ENCODE results near the gene IL37. TPM values are rescaled to one million over a fixed set of nuclear protein-coding genes. Genes with fewer than 3 reads are reported as not detected.
"Not testable (repeated sequence)": the region's sequence is repeated elsewhere in the genome, so short reads cannot be mapped to it uniquely, and the experiment has no call there.

IL37 gene
- total and polyA plus RNA-seq, 12 donors: 0.33 TPM; not detected in 11

GRCh38 chr2:112897624-112897978 lies 13.4 kb upstream of the IL37 start:
- H3K4me1 ChIP-seq (replicated peaks in 1 of 2): no peaks in the 10 kb centered on the region
- TF ChIP-seq, protein P1, sequence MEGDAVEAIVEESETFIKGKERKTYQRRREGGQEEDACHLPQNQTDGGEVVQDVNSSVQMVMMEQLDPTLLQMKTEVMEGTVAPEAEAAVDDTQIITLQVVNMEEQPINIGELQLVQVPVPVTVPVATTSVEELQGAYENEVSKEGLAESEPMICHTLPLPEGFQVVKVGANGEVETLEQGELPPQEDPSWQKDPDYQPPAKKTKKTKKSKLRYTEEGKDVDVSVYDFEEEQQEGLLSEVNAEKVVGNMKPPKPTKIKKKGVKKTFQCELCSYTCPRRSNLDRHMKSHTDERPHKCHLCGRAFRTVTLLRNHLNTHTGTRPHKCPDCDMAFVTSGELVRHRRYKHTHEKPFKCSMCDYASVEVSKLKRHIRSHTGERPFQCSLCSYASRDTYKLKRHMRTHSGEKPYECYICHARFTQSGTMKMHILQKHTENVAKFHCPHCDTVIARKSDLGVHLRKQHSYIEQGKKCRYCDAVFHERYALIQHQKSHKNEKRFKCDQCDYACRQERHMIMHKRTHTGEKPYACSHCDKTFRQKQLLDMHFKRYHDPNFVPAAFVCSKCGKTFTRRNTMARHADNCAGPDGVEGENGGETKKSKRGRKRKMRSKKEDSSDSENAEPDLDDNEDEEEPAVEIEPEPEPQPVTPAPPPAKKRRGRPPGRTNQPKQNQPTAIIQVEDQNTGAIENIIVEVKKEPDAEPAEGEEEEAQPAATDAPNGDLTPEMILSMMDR (IDR thresholded peaks at IDR 0.05): no peak
- TF ChIP-seq POLR2A (IDR thresholded peaks at IDR 0.05): no peak
- no peak overlapping the region for H3K4me3 ChIP-seq
- WGBS, 4 donors: 81 to 91% (median 90%) methylated on average over 3 of the region's 3 CpGs
- no peaks in the 10 kb centered on the region for H3K36me3 ChIP-seq (replicated peaks in 1 of 2)
- no peaks in the 10 kb centered on the region for H3K27me3 ChIP-seq
- no peaks in the 10 kb centered on the region for H3K9me3 ChIP-seq (replicated peaks in 1 of 3)
- H3K27ac ChIP-seq: no peak overlapping the region
- intact Hi-C loops (cut with DNase I): no loop called here
- no peak for DNase-seq

DNA sequence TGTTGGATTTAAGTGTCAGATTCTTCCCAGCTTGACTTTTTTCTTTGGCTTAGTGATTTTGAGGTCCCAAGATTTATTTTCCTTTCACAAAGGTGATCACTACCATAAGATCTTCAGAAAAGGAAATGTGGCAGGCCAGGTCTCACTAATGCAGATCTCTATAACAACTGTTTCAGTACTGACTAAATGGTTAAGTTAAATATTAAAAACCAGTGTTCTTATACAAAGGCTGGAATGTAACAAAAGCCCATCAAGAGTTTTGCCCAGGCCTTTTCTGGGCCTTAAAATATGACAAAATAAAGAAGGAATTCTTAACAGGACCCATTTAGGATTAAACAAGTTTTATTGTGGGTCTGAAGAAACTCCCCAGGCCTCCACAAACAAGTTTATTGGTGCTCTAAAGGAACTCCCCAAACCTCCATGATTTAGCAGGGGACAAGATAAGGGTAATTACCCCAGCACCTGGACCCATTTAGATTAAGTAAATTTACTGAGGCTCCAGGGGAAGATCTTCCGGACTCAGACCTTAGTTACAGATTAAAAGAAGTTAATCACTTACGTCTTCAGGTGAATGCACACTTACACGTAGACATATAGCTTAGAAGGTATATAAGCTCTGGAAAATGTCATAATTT lies 9.4 kb upstream of the IL37 start:
- H3K4me3 ChIP-seq; H3K27me3 ChIP-seq; DNase-seq; H3K9me3 ChIP-seq (replicated peaks in 1 of 3); intact Hi-C loops (cut with DNase I); H3K4me1 ChIP-seq (replicated peaks in 1 of 2); H3K27ac ChIP-seq; H3K36me3 ChIP-seq (replicated peaks in 1 of 2): not testable (repeated sequence)
- WGBS, 4 donors: 62 to 87% (median 80%) methylated on average over 3 of the region's 3 CpGs

DNA sequence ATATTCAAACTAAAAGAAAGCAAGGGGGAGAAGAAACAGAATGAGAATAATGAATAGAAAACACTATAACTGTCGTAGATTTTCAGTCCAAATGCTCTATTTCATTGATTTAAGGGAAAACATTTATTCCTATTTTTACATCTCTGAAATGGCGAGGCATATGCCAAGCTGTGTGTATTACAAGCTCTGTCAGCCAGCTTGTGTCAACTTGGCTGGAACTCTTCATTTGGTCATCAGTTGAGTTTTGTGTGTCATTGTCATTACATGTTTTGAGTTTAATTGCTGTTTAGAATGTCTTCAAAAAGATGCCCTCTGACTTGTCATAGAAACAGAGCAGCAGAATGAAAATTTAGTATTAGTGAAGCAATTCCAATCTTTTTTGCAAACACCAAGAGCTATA lies 8.1 kb upstream of the IL37 start:
- WGBS, 4 donors: 82 to 90% (median 88%) methylated on average over 2 of the region's 2 CpGs
- Histone ChIP-seq H3K36me3 (replicated peaks in 1 of 2) (no peaks in the 10 kb centered on the region), H3K27me3 (no peaks in the 10 kb centered on the region), H3K4me3 (no peak overlapping the region), H3K9me3 (replicated peaks in 1 of 3) (no peaks in the 10 kb centered on the region), H3K27ac (no peak overlapping the region), H3K4me1 (replicated peaks in 1 of 2) (no peaks in the 10 kb centered on the region)
- TF ChIP-seq, protein P1 (IDR thresholded peaks at IDR 0.05): no peak
- TF ChIP-seq POLR2A (IDR thresholded peaks at IDR 0.05): no peak
- intact Hi-C loops (cut with DNase I): no loop called here
- DNase-seq: no peak

GRCh38 chr2:112904883-112905282 lies 6.1 kb upstream of the IL37 start:
- WGBS, 4 donors: 86 to 90% (median 88%) methylated on average over 5 of the region's 5 CpGs
- intact Hi-C loops (cut with DNase I): no loop called here
- no peak for DNase-seq
- no peak overlapping the region for H3K4me3 ChIP-seq
- H3K27ac ChIP-seq: no peak overlapping the region
- no peaks in the 10 kb centered on the region for H3K4me1 ChIP-seq (replicated peaks in 1 of 2)
- no peaks in the 10 kb centered on the region for H3K9me3 ChIP-seq (replicated peaks in 1 of 3)
- H3K27me3 ChIP-seq: no peaks in the 10 kb centered on the region
- no peaks in the 10 kb centered on the region for H3K36me3 ChIP-seq (replicated peaks in 1 of 2)
- TF ChIP-seq POLR2A (IDR thresholded peaks at IDR 0.05): no peak
- TF ChIP-seq, protein P1 (IDR thresholded peaks at IDR 0.05): no peak

- TF ChIP-seq, protein P1 (IDR thresholded peaks at IDR 0.05): no peak
- TF ChIP-seq POLR2A (IDR thresholded peaks at IDR 0.05): no peak
- H3K4me1 ChIP-seq (replicated peaks in 1 of 2): no peaks in the 10 kb centered on the region
- no peak overlapping the region for H3K27ac ChIP-seq
- no peak for DNase-seq
- no peak overlapping the region for H3K4me3 ChIP-seq
- no peaks in the 10 kb centered on the region for H3K9me3 ChIP-seq (replicated peaks in 1 of 3)
- 67 to 91% (median 85%) methylated on average over 2 of the region's 2 CpGs for WGBS, 4 donors
- no peaks in the 10 kb centered on the region for H3K36me3 ChIP-seq (replicated peaks in 1 of 2)
- intact Hi-C loops (cut with DNase I): no loop called here
- no peaks in the 10 kb centered on the region for H3K27me3 ChIP-seq
These were observed 4.7 kb upstream of the IL37 start for GRCh38 chr2:112906276-112906675.

Data from adrenal gland (tissue), 12 donors.